IPS-20b (cell line): Measurements from ENCODE around the gene ZNF79.
A peak's percentile ranks its signal among the peaks of the same experiment; 100 is the strongest.
"Not testable (repeated sequence)": the region's sequence is repeated elsewhere in the genome, so short reads cannot be mapped to it uniquely, and the experiment has no call there.

Experiments used
- H3K27ac ChIP-seq: one replicate; pipeline ENCODE4 v1.5.1; 2013; ENCODE audit warnings: low read length
- H3K27me3 ChIP-seq: 2 replicates; pipeline ENCODE4 v1.6.1; 2013; ENCODE audit warnings: mild to moderate bottlenecking, low read length, inconsistent platforms; ENCODE audit not compliant: insufficient read depth
- H3K36me3 ChIP-seq: 2 replicates; pipeline ENCODE4 v1.6.1; 2013; ENCODE audit warnings: low read depth, mild to moderate bottlenecking, inconsistent platforms, low read length, moderate library complexity; ENCODE audit not compliant: insufficient read depth
- H3K4me1 ChIP-seq: 2 replicates; pipeline ENCODE4 v1.6.1; 2013; ENCODE audit warnings: mild to moderate bottlenecking, control low read depth, inconsistent platforms, low read length, moderate library complexity; ENCODE audit not compliant: insufficient read depth
- H3K4me3 ChIP-seq: 2 replicates; pipeline ENCODE4 v1.5.1; 2013; ENCODE audit warnings: mild to moderate bottlenecking, low read length, inconsistent platforms
- H3K9ac ChIP-seq: 2 replicates; pipeline ENCODE4 v1.6.1; 2013; ENCODE audit warnings: low read depth, mild to moderate bottlenecking, inconsistent platforms, low read length, moderate library complexity
- H3K9me3 ChIP-seq: 2 replicates; pipeline ENCODE4 v1.6.1; 2013; ENCODE audit warnings: mild to moderate bottlenecking, low read depth, low read length, inconsistent platforms; ENCODE audit not compliant: insufficient read depth

ZNF79 gene

DNA sequence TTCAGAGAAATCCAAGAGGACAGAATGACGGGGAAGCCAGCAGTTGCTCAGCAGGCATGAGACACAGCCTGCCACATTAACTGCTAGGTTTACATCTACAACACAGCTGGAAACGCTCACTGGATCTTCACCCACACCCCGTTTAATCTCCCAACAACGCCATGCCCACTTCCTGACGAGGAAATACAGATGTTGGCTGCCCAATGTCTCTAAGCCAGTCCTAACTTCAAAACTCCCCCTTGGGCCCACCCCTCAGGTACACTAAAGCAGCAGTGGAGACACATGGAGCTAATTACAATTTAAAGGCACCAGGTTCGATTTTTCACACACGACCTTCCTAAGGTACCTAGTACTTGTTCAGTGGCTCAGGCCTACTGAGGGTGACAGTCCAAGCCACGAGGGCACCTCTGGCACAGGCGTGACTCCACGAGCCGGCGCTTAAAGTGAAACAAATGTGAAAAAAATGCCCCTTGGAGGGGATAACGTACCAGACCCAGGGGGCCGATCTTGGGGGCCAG is 26.1 kb downstream of the ZNF79 start:
- peak overlapping the region; percentile 99 for H3K9ac ChIP-seq
- H3K4me1 ChIP-seq: peaks cover 5% of the 10 kb centered on the region; the same call in 1 of the 2 replicates
- no peaks in the 10 kb centered on the region for H3K27me3 ChIP-seq
- peaks cover 56% of the 10 kb centered on the region for H3K36me3 ChIP-seq
- peak overlapping the region; percentile 95 for H3K4me3 ChIP-seq
- peak overlapping the region; percentile 62 for H3K27ac ChIP-seq
- no peaks in the 10 kb centered on the region for H3K9me3 ChIP-seq

DNA sequence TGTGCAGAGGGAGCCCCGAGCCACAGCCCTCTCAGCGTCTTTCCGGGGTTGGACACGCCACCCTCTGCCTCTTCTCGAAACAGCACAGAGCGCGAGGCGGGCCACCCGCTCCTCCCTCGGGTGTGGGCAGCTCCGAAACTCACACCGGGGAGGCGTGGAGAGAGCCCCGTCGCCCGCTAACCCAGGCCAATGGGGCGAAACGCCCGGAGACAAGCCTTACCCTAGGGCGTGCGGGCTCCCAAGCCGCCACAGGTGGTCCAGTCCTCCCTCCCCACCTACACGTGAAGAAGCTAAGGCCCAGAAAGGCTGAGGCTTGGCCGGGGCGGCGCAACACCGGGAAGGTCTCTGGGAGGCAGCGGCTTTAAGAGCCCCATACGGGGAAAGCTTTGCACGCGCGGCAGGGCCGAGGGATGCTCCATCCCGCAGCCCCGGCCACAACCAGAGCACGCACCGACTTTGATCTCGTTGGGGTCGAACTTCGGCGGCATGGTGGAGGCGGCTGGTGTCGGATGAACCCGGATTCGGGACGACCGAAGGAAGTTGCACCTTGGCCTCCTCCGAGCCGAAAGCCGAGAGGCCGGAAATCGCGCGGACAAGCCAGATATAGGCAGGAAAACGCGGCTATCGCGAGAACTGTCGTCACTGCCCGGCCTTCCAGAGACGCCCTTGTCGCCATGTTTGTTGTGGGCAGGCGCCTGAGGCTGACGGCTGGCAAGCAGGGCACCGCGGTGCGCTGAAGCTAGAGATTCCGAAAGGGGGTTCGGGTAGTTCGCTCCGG is 26.8 kb downstream of the ZNF79 start, which contains the start of the genes LRSAM1 and RPL12:
Gene LRSAM1, plus strand, starts transcription at position 681 of the 778 bp plus-strand sequence. CDS start 3,018 bp downstream, outside the sequence.
Gene RPL12, minus strand, starts transcription at position 577 of the 778 bp plus-strand sequence. Its CDS starts 89 bp downstream, at position 488.
- peaks cover 56% of the 10 kb centered on the region for H3K36me3 ChIP-seq
- H3K27ac ChIP-seq: peak within 1 kb of the TSS; percentile 76
- H3K9me3 ChIP-seq: no peaks in the 10 kb centered on the region
- peak within 1 kb of the TSS; percentile 99 for H3K9ac ChIP-seq
- H3K4me3 ChIP-seq: peak within 1 kb of the TSS; percentile 95
- H3K4me1 ChIP-seq: peaks cover 5% of the 10 kb centered on the region; the same call in 1 of the 2 replicates
- H3K27me3 ChIP-seq: no peaks in the 10 kb centered on the region

DNA sequence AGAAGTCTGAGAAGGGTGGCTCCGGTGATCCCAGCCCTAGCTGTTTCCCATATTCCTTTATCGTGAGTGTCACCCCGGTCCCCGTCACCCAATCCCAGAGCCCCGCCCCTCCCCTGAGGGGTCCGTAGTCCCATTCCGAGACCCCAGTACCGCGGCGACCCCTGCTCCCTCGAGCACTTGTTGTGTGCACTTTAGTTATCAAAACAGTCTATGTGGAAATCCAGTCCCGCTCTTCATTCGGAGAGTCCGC is 27.4 kb downstream of the ZNF79 start:
- H3K36me3 ChIP-seq: peaks cover 51% of the 10 kb centered on the region
- H3K9ac ChIP-seq: peak overlapping the region; percentile 99
- no peaks in the 10 kb centered on the region for H3K9me3 ChIP-seq
- H3K27ac ChIP-seq: peak overlapping the region; percentile 76
- H3K4me3 ChIP-seq: peak overlapping the region; percentile 95
- no peaks in the 10 kb centered on the region for H3K27me3 ChIP-seq
- H3K4me1 ChIP-seq: peaks cover 5% of the 10 kb centered on the region; the same call in 1 of the 2 replicates

DNA sequence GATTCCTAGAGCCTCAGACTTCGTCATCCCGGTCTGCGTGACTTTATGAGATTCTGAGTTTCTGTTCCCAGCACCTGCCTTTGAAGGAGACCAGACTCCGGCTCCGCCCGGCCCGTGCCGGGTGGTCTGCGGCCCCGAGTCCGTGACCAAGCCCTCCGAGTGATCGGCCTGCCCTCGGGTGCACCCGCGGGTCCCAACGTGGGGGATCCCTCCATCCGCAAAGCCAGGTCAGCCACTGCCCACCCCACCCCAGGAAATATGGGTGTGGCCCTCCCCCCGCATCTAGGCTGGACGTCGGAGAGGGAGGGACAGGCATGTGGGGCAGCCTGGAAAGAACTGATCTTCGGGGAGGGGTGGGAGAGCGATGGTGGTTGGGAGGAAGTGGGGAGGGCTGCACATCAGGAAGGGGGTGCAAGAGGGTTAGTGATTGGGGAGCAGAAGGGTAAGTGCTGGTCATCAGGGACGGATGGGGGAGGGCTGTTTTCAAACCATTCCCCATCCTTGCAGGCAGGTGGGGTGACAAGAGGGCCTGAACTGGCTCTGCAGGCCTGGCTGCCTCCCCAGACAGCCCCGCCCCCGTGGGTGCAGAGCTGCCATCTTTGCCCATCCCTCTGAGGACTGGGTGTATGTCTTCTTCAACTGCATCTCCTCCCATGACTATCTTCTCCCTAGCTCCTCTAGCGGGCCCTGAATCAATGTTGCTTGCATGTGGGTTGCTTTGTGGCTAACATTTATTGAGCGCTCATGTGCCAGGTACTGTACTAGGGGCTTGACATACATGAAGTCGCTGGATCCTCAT is 27.9 kb downstream of the ZNF79 start:
- Histone ChIP-seq H3K9me3 (no peaks in the 10 kb centered on the region), H3K9ac (peak overlapping the region; percentile 99)

DNA sequence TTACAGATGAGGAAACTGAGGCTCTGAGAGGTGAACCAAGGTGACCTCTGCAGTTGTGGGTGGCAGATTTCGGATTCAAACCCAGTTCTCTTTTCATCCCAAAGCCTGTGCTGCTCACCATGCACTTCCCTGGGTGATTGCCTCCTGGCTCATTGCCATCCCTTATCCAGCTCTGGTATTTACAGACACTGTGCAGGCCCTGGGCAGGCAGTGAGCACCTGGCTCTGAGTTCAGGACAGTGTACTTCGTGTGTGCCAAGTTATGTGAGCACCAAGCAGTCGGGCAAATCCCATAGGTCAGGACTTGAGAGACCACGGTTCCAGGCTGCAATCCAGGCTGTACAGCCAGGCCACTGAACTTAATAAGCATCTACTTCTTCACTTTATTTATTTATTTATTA is 28.5 kb downstream of the ZNF79 start:
- no peaks in the 10 kb centered on the region for H3K27me3 ChIP-seq
- H3K4me3 ChIP-seq: peak overlapping the region; percentile 95
- peaks cover 5% of the 10 kb centered on the region; the same call in 1 of the 2 replicates for H3K4me1 ChIP-seq
- peaks cover 48% of the 10 kb centered on the region for H3K36me3 ChIP-seq
- peak overlapping the region; percentile 99; the same call in 1 of the 2 replicates for H3K9ac ChIP-seq
- no peaks in the 10 kb centered on the region for H3K9me3 ChIP-seq
- no peak overlapping the region for H3K27ac ChIP-seq

More for the DNA sequence above, 27.9 kb downstream of the ZNF79 start:
- H3K27ac ChIP-seq: peak overlapping the region; percentile 76
- peaks cover 49% of the 10 kb centered on the region for H3K36me3 ChIP-seq
- peak overlapping the region; percentile 95 for H3K4me3 ChIP-seq
- no peaks in the 10 kb centered on the region for H3K27me3 ChIP-seq
- H3K4me1 ChIP-seq: peaks cover 5% of the 10 kb centered on the region; the same call in 1 of the 2 replicates

DNA sequence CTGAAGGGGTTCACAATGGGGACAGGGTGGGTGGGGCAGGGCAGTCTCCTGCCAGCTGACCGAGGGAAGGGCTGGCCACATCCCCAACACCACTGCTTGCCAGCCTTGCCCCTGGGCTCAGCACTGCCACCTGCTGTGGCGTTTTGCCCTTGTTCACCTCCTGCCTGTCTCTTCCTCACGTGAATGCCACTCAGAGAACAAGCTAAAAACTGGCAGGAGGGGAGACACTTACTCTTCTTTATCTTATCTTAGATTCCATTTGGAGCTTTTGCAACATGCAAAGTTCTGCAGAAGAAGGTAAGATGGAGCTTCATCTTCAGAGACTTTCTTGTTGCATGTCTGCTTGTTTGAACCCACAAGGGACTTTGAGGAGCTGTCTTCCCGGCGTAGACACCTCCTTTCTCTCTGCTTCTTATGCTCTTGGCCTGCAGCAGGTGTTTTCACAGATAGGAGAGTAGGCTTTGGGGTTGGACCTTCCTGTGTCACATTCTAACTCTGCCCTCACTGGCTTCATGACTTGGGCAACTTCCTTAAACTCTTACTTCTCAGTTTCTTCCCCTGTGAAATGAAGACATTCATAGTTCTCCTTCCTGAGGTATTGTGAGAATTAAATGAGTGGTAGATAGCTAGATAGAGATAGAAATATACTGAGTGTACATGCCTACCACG is 31.3 kb downstream of the ZNF79 start:
- H3K36me3 ChIP-seq: peaks cover 35% of the 10 kb centered on the region
- no peak overlapping the region for H3K9ac ChIP-seq
- no peak overlapping the region for H3K27ac ChIP-seq
- H3K4me1 ChIP-seq: peaks cover 5% of the 10 kb centered on the region; the same call in 1 of the 2 replicates
- no peaks in the 10 kb centered on the region for H3K9me3 ChIP-seq
- no peak overlapping the region for H3K4me3 ChIP-seq
- H3K27me3 ChIP-seq: no peaks in the 10 kb centered on the region

DNA sequence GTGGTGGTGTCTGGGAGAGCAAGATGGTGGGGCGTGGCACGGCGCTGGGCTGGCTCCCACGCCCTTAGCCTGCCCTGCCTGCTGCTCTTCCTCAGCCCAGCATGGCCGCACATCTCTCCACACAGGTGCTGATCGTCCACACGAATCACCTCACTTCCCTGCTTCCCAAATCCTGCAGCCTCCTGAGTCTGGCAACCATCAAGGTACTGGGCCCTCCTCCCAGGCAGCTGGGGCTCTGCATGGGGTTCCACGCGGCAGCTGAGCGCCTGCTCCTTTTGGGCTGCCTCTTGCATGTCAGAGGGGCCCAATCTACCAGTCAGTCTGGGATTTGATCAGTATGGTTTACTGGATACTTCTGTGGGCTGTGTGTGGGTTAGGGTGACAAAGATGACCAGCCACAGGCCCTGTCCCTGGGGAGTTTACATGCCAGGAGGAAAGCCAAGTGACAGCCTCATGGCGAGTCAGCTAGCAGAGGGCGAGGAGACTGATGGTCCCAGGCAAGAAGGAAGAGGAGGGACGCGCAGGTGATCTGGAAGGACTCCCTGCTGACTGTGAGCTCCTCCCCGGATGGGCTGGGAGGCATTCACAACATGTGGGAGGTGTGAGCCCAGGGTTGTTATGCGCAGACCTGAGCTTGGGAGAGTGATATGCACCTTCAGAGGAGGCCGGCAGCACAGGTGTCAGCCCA is 33.2 kb downstream of the ZNF79 start:
- Histone ChIP-seq H3K4me1 (peaks cover 5% of the 10 kb centered on the region; the same call in 1 of the 2 replicates), H3K4me3 (no peak overlapping the region), H3K9ac (no peak overlapping the region), H3K27ac (no peak overlapping the region), H3K36me3 (peaks cover 47% of the 10 kb centered on the region), H3K27me3 (no peaks in the 10 kb centered on the region), H3K9me3 (no peaks in the 10 kb centered on the region)

DNA sequence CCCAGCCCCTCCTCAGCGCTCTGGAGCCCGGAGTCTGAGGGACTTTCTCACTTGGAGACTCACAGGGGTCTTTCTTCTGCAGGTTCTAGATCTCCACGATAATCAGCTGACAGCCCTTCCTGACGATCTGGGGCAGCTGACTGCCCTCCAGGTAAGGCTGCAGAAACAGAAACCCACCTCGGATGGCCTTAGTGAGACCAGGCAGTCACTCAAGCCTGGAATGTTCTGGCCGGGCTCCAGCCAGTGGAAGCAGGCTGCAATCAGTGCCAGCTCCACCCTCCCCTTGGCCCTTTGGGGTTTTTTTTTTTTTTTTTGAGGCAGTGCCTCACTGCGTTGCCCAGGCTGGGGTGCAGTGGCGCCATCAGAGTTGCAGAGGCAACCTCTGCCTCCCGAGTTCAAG is 34.7 kb downstream of the ZNF79 start:
- H3K9me3 ChIP-seq: no peaks in the 10 kb centered on the region
- no peaks in the 10 kb centered on the region for H3K27me3 ChIP-seq
- H3K4me3 ChIP-seq: no peak overlapping the region
- no peak overlapping the region for H3K27ac ChIP-seq
- H3K4me1 ChIP-seq: no peaks in the 10 kb centered on the region
- no peak overlapping the region for H3K9ac ChIP-seq
- H3K36me3 ChIP-seq: peaks cover 59% of the 10 kb centered on the region

DNA sequence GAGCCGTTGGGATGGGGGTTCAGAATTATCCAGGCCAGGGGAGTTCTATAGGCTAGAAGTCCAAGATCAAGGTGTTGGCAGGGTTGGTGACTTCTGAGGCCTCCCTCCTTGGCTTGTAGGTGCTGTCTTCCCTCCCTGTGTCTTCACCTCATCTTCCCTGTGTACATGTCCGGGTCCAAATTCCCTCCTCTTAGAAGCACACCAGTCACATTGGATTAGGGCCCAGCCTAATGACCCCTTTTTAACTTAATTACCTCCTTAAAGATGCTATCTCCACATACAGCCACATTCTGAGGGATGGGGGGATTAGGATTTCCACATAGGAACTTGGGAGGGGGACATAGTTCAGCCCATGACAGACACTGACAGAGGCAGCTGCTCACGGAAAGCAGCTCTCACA is 39.2 kb downstream of the ZNF79 start:
- Histone ChIP-seq H3K9me3 (no peaks in the 10 kb centered on the region), H3K4me1 (no peaks in the 10 kb centered on the region), H3K9ac (no peak overlapping the region), H3K27ac (no peak overlapping the region), H3K4me3 (no peak overlapping the region), H3K36me3 (peaks cover 44% of the 10 kb centered on the region), H3K27me3 (no peaks in the 10 kb centered on the region)

DNA sequence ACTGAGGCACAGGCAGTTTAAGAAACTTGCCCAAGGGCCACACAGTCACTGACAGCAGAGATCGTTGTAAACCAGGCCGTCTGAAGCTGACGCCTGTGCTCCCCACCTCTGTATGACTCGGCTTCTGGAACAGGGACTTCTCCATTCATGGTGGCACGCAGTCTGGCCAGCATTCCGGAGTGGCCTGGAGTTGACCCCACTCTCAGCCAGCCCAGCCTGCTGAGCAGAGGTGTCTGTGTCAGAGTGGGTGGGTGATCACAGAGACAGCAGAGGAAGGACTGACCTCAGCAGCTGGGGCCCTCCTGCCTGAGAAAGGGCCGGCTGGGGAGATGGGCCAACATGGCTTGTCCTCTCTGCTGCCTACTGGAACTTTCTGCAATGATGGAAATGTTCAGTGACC is 39.7 kb downstream of the ZNF79 start:
- Histone ChIP-seq H3K27ac (no peak overlapping the region), H3K27me3 (no peaks in the 10 kb centered on the region), H3K4me3 (no peak overlapping the region), H3K4me1 (no peaks in the 10 kb centered on the region), H3K9ac (no peak overlapping the region), H3K9me3 (no peaks in the 10 kb centered on the region), H3K36me3 (peaks cover 46% of the 10 kb centered on the region)

DNA sequence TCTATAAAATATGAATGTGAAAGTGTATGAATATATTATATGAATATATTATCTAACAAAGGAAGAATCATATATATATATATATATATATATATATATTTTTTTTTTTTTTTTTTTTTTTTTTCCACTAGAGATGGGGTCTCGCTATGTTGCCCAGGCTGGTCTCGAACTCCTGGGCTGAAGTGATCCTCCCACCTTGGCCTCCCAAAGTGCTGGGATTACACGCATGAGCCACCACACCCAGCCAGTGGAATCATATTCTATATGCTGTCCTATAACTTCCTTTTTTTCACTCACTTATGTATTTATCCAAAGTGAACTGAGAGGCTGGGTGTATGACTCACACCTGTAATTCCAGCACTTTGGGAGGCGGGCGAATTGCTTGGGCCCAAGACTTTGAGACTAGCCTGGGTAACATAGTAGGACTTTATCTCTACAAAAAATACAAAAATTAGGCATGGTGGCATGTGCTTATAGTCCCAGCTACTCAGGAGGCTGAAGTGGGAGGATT is 42.3 kb downstream of the ZNF79 start:
- not testable (repeated sequence) for H3K9me3 ChIP-seq, H3K27me3 ChIP-seq, H3K4me3 ChIP-seq, H3K27ac ChIP-seq, H3K4me1 ChIP-seq, H3K9ac ChIP-seq
- peaks cover 26% of the 10 kb centered on the region for H3K36me3 ChIP-seq
